B cell (primary cell): Measurements from ENCODE around the gene HSPB7. TPM values are rescaled to one million over a fixed set of nuclear protein-coding genes. Genes with fewer than 3 reads are reported as not detected.

Source experiments
- ATAC-seq: fragments of 200-7000 bp; cut with Tn5 transposase; one replicate; pipeline ENCODE4 v1.10.0; 2021; ENCODE audit warnings: low read depth, mild to moderate bottlenecking, moderate number of reproducible peaks, moderate library complexity
- CTCF ChIA-PET: fragments of 350-600 bp; sonication (Branson Sonifier 250); formaldehyde crosslinking; loops from one replicate; lab custom pipeline; 2021; ENCODE audit warnings: antibody characterized with exemption, inconsistent platforms; lab: Charles Lee
- POLR2A ChIA-PET: fragments of 350-600 bp; sonication (Branson Sonifier 250); formaldehyde crosslinking; loops from one replicate; lab custom pipeline; 2021; ENCODE audit warnings: antibody characterized with exemption; lab: Charles Lee
- DNase-seq: peaks from one replicate; pipeline ENCODE4 v3.0.0; 2013
- H2AFZ ChIP-seq: 2 replicates; pipeline ENCODE4 v1.6.1; 2012; ENCODE audit warnings: mild to moderate bottlenecking, low read depth, low read length; ENCODE audit not compliant: insufficient read depth, poor library complexity, severe bottlenecking
- H3K27ac ChIP-seq, 2 donors: 1 replicate in 1 of 2; 2 replicates in 1 of 2; pipeline ENCODE4 v1.5.1; 2012 to 2013; ENCODE audit warnings: low read length in 2 of 2, mild to moderate bottlenecking in 2 of 2, moderate library complexity in 1 of 2
- H3K27me3 ChIP-seq, 4 experiments: fragments of 200-600 bp in 1 of 4; sonication (generic) in 1 of 4; replicated peaks in 1 of 4; 1 replicate in 2 of 4; 2 replicates in 2 of 4; pipeline versions ENCODE4 v1.6.1 to v1.7.0; 2013 to 2016; ENCODE audit warnings: low read length in 3 of 4, mild to moderate bottlenecking in 2 of 4, mixed read lengths in 1 of 4, moderate library complexity in 1 of 4; ENCODE audit not compliant: insufficient read depth in 4 of 4, control insufficient read depth in 3 of 4; ENCODE audit errors: control extremely low read depth in 1 of 4
- H3K36me3 ChIP-seq, 2 experiments: replicated peaks in 1 of 2; 1 replicate in 1 of 2; 2 replicates in 1 of 2; pipeline versions ENCODE4 v1.6.1 to v1.7.1; 2013; ENCODE audit warnings: low read length in 1 of 2; ENCODE audit not compliant: insufficient read depth in 2 of 2, control insufficient read depth in 1 of 2; ENCODE audit errors: control extremely low read depth in 1 of 2, extremely low read depth in 1 of 2
- H3K4me1 ChIP-seq, 2 donors: fragments of 200-600 bp in 1 of 2; sonication (generic) in 1 of 2; 1 replicate in 1 of 2; 2 replicates in 1 of 2; pipeline versions ENCODE4 v1.5.1 to v1.6.1; 2013 to 2017; ENCODE audit warnings: low read length in 2 of 2; ENCODE audit not compliant: control insufficient read depth in 2 of 2, insufficient read depth in 2 of 2
- H3K4me2 ChIP-seq: replicated peaks from 2 replicates; pipeline ENCODE3; 2012; ENCODE audit warnings: mild to moderate bottlenecking, low read depth, low read length; ENCODE audit not compliant: poor library complexity, severe bottlenecking
- H3K4me3 ChIP-seq, 5 experiments: fragments of 200-600 bp in 1 of 5; sonication (generic) in 1 of 5; 1 replicate in 3 of 5; 2 replicates in 2 of 5; pipeline versions ENCODE4 v1.5.1 to v1.7.0; 2011 to 2016; ENCODE audit warnings: low read length in 4 of 5, mild to moderate bottlenecking in 4 of 5, low read depth in 2 of 5, control low read depth in 1 of 5, moderate library complexity in 1 of 5; ENCODE audit not compliant: insufficient read depth in 1 of 5; ENCODE audit errors: control extremely low read depth in 1 of 5, extremely low read depth in 1 of 5
- H3K79me2 ChIP-seq: fragments of 200-600 bp; sonication (generic); one replicate; pipeline ENCODE4 v1.6.0; 2016; ENCODE audit warnings: low read length; ENCODE audit not compliant: control insufficient read depth, insufficient read depth
- H3K9ac ChIP-seq: fragments of 200-600 bp; sonication (generic); 2 replicates; pipeline ENCODE4 v1.6.1; 2017; ENCODE audit warnings: mild to moderate bottlenecking, low read length, moderate library complexity
- H3K9me3 ChIP-seq, 3 donors: one replicate each; pipeline versions ENCODE4 v1.6.1 to v1.7.1; 2013; ENCODE audit warnings: low read length in 2 of 3; ENCODE audit not compliant: control insufficient read depth in 2 of 3, insufficient read depth in 1 of 3; ENCODE audit errors: control extremely low read depth in 1 of 3
- H4K20me1 ChIP-seq: 2 replicates; pipeline ENCODE4 v1.6.0; 2012; ENCODE audit warnings: mild to moderate bottlenecking, low read length; ENCODE audit not compliant: insufficient read depth, control insufficient read depth, poor library complexity, severe bottlenecking
- H3K27ac Mint-ChIP-seq: one replicate; pipeline ENCODE4 v1.8.0; 2021; ENCODE audit warnings: mixed read lengths
- H3K27me3 Mint-ChIP-seq: one replicate; pipeline ENCODE4 v1.8.0; 2021; ENCODE audit warnings: mixed read lengths
- H3K4me1 Mint-ChIP-seq: one replicate; pipeline ENCODE4 v1.8.0; 2021; ENCODE audit warnings: mixed read lengths
- H3K4me3 Mint-ChIP-seq: one replicate; pipeline ENCODE4 v1.8.0; 2021; ENCODE audit warnings: mixed read lengths
- H3K9me3 Mint-ChIP-seq: one replicate; pipeline ENCODE4 v1.8.0; 2022; ENCODE audit warnings: mixed read lengths; ENCODE audit not compliant: insufficient read depth
- CTCF ChIP-seq: fragments of 200-600 bp; IDR thresholded peaks from one replicate; pipeline ENCODE4 v1.8.0; 2022; ENCODE audit warnings: antibody characterized with exemption, mild to moderate bottlenecking
- EZH2 ChIP-seq: IDR thresholded peaks from 2 replicates; pipeline ENCODE4 v1.6.1; 2012; ENCODE audit warnings: borderline replicate concordance, low read depth, mild to moderate bottlenecking, moderate library complexity, low read length; ENCODE audit not compliant: insufficient read depth, poor library complexity, severe bottlenecking
- WGBS: methylation state at CpG from one replicate; pipeline ENCODE4 v1.1.5; 2013; ENCODE audit warnings: missing lambda C conversion rate; ENCODE audit not compliant: insufficient coverage; 5-methylcytosine and 5-hydroxymethylcytosine counted together
- intact Hi-C: fragments of 100-400 bp; cut with micrococcal nuclease; formaldehyde crosslinking; loops from one replicate; pipeline ENCODE4 v1.10.0; 2022
- polyA plus RNA-seq: library from polyadenylated mRNA; depleted of rRNA; stranded (reverse); fragments of >200 nt; gene quantifications from 2 replicates; pipeline ENCODE4 v1.2.3, GENCODE V29; 2012
- total RNA-seq, 2 donors: library from RNA; stranded (reverse); fragments of 120-200 nt in 1 of 2; gene quantifications; 1 replicate in 1 of 2; 2 replicates in 1 of 2; pipeline versions ENCODE4 v1.2.3 to v1.2.4, GENCODE V29; 2013 to 2022

Gene HSPB7
- total and polyA plus RNA-seq, 2 donors (not counting 1 experiment from before 2014, with no cell fraction given), result not detected

- Histone ChIP-seq H3K79me2 (no peaks in the 10 kb centered on the region), H3K4me3 (no peak overlapping the region), H3K27me3 (no peaks in the 10 kb centered on the region), H3K9ac (no peak overlapping the region), H3K4me1 (peaks cover 30 to 46% of the 10 kb centered on the region in 2 donors), H4K20me1 (no peaks in the 10 kb centered on the region), H3K9me3 (no peaks in the 10 kb centered on the region), H3K27ac (no peak overlapping the region), H3K36me3 (no peaks in the 10 kb centered on the region), H3K4me2 (no peak overlapping the region), H2AFZ (no peak overlapping the region)
- intact Hi-C loops, result loop anchor here (1.0 to 5.0 kb wide), 5 partner anchors 24 to 207 kb away; no protein-coding TSS in a partner anchor
- Mint-ChIP-seq H3K4me3 (no peak overlapping the region), H3K27ac (no peak overlapping the region), H3K4me1 (peaks cover 40% of the 10 kb centered on the region), H3K9me3 (no peaks in the 10 kb centered on the region), H3K27me3 (no peaks in the 10 kb centered on the region)
- CTCF ChIA-PET, result interaction anchor here (0.5 to 2.9 kb wide), 18 partner anchors 9 to 192 kb away, joined by 3 to 20 read pairs (median 5); partner anchors contain the start of genes FAM131C, HSPB7 and ZBTB17
- TF ChIP-seq CTCF (peak; percentile 99), EZH2 (no peak)
- WGBS, result 0% methylated on average over 4 of the region's 4 CpGs
- POLR2A ChIA-PET, result interaction anchor here (0.6 kb wide), 1 partner anchor 173 kb away, joined by 4 read pairs; no protein-coding TSS in a partner anchor
- ATAC-seq (peak; percentile 48), DNase-seq (peak; percentile 79)
These were observed 8.8 kb downstream of the HSPB7 start for GRCh38 chr1:16009030-16009460.

- intact Hi-C loops, result loop anchor here (5.0 kb wide), 1 partner anchor 206 kb away; no protein-coding TSS in a partner anchor
- Histone ChIP-seq H3K27ac (no peak overlapping the region), H3K4me2 (no peak overlapping the region), H3K4me3 (no peak overlapping the region), H3K9ac (no peak overlapping the region), H3K36me3 (no peaks in the 10 kb centered on the region), H3K79me2 (no peaks in the 10 kb centered on the region), H3K4me1 (peaks cover 30 to 34% of the 10 kb centered on the region in 2 donors), H4K20me1 (no peaks in the 10 kb centered on the region), H2AFZ (no peak overlapping the region), H3K27me3 (no peaks in the 10 kb centered on the region), H3K9me3 (no peaks in the 10 kb centered on the region)
- Mint-ChIP-seq H3K27me3 (no peaks in the 10 kb centered on the region), H3K9me3 (no peaks in the 10 kb centered on the region), H3K27ac (no peak overlapping the region), H3K4me3 (no peak overlapping the region), H3K4me1 (peaks cover 34% of the 10 kb centered on the region)
- no peak for ATAC-seq
- TF ChIP-seq CTCF (no peak), EZH2 (no peak)
- POLR2A ChIA-PET, result interaction anchor here (0.7 kb wide), 1 partner anchor 12 kb away, joined by 3 read pairs; no protein-coding TSS in a partner anchor
- peak; percentile 4 for DNase-seq
- CTCF ChIA-PET, result interaction anchor here (0.6 to 2.8 kb wide), 20 partner anchors 9 to 216 kb away, joined by 3 to 20 read pairs (median 4); partner anchors contain the start of genes CLCNKA, HSPB7, SPEN and UQCRHL
- 82% methylated on average over 2 of the region's 6 CpGs for WGBS
These were observed 10.0 kb downstream of the HSPB7 start for GRCh38 chr1:16007671-16008341.
